Uterus (tissue), 4 donors: Measurements from ENCODE around the gene TBCD. TPM values are rescaled to one million over a fixed set of nuclear protein-coding genes. Genes with fewer than 3 reads are reported as not detected.
"Not testable (repeated sequence)": the region's sequence is repeated elsewhere in the genome, so short reads cannot be mapped to it uniquely, and the experiment has no call there.

ENCODE experiments used
- DNase-seq, 2 donors: peaks; one replicate each; pipeline ENCODE4 v3.0.0-alpha.2; 2019 to 2020
- H3K27ac ChIP-seq, 2 donors: fragments of 200-600 bp; sonication (generic); 1 replicate in 1 of 2; 2 replicates in 1 of 2; pipeline ENCODE4 v1.5.1; 2016 to 2018
- H3K27me3 ChIP-seq, 2 donors: fragments of 200-600 bp; sonication (generic); one replicate each; pipeline ENCODE4 v1.5.1; 2018 to 2019; ENCODE audit warnings: control low read depth in 1 of 2
- H3K36me3 ChIP-seq, 2 donors: fragments of 200-600 bp; sonication (generic); one replicate each; pipeline ENCODE4 v1.5.1; 2019; ENCODE audit warnings: control low read depth in 1 of 2
- H3K4me1 ChIP-seq, 2 donors: fragments of 200-600 bp; sonication (generic); one replicate each; pipeline ENCODE4 v1.5.1; 2018 to 2019; ENCODE audit warnings: control low read depth in 1 of 2
- H3K4me3 ChIP-seq, 2 donors: fragments of 200-600 bp; sonication (generic); 1 replicate in 1 of 2; 2 replicates in 1 of 2; pipeline ENCODE4 v1.5.1; 2018 to 2019; ENCODE audit warnings: mild to moderate bottlenecking in 1 of 2
- H3K9me3 ChIP-seq, 2 donors: fragments of 200-600 bp; sonication (generic); one replicate each; pipeline ENCODE4 v1.5.1; 2019; ENCODE audit warnings: control low read depth in 1 of 2
- CTCF ChIP-seq, 4 experiments: fragments of 200-600 bp in 2 of 4; fragments of 450-650 bp in 2 of 4; sonication (generic) in 2 of 4; IDR thresholded peaks; one replicate each; pipeline ENCODE4 v1.5.1; 2016 to 2019; ENCODE audit warnings: antibody characterized with exemption in 4 of 4, mild to moderate bottlenecking in 2 of 4, moderate library complexity in 1 of 4
- POLR2A ChIP-seq, 2 donors: fragments of 450-650 bp; IDR thresholded peaks; one replicate each; pipeline ENCODE4 v1.6.1; 2016; ENCODE audit warnings: antibody characterized with exemption in 2 of 2, mild to moderate bottlenecking in 1 of 2, moderate library complexity in 1 of 2
- intact Hi-C: fragments of 100-400 bp; cut with DNase I; formaldehyde crosslinking; loops from one replicate; pipeline ENCODE4 v1.15.1; 2023; ENCODE audit warnings: low total_unique reads
- total RNA-seq, 4 donors: library from RNA; depleted of rRNA in 3 of 4; stranded (reverse); fragments of >200 nt in 3 of 4; gene quantifications; one replicate each; pipeline versions ENCODE4 v1.1.0 to v1.2.4, GENCODE V29; 2014 to 2023
- donor health status: DM: yes; HTN: yes; CAD: no.

The TBCD gene
- total RNA-seq, 4 donors from 2014 or later = 35.9 to 142 (median 61.3) TPM

GRCh38 chr17:82948957-82949356, 197.1 kb downstream of the TBCD start:
- TF ChIP-seq CTCF (IDR thresholded peaks at IDR 0.05) = no peak
- no peak for TF ChIP-seq POLR2A (IDR thresholded peaks at IDR 0.05)
- Histone ChIP-seq H3K4me1 (no peaks in the 10 kb centered on the region), H3K27me3 (no peaks in the 10 kb centered on the region), H3K27ac (no peak overlapping the region), H3K9me3 (peaks cover 0 to 22% of the 10 kb centered on the region in 2 donors), H3K4me3 (no peak overlapping the region), H3K36me3 (no peaks in the 10 kb centered on the region)
- intact Hi-C loops = no loop called here
- no peak for DNase-seq

GRCh38 chr17:82949361-82949760, 197.5 kb downstream of the TBCD start:
- no peaks in the 10 kb centered on the region for H3K27me3 ChIP-seq
- H3K9me3 ChIP-seq = peaks cover 0 to 18% of the 10 kb centered on the region in 2 donors
- H3K4me3 ChIP-seq = no peak overlapping the region
- no peaks in the 10 kb centered on the region for H3K4me1 ChIP-seq
- intact Hi-C loops = no loop called here
- no peaks in the 10 kb centered on the region for H3K36me3 ChIP-seq
- DNase-seq = peak in 1 of 2 donors; percentile 10
- H3K27ac ChIP-seq = no peak overlapping the region
- TF ChIP-seq POLR2A (IDR thresholded peaks at IDR 0.05) = no peak
- no peak for TF ChIP-seq CTCF (IDR thresholded peaks at IDR 0.05)

- TF ChIP-seq CTCF (IDR thresholded peaks at IDR 0.05) = no peak
- Histone ChIP-seq H3K4me3 (no peak overlapping the region), H3K4me1 (no peaks in the 10 kb centered on the region), H3K36me3 (no peaks in the 10 kb centered on the region), H3K27me3 (no peaks in the 10 kb centered on the region), H3K9me3 (peaks cover 0 to 12% of the 10 kb centered on the region in 2 donors), H3K27ac (no peak overlapping the region)
- intact Hi-C loops = no loop called here
- DNase-seq = peak; percentile 3 to 8
Observed at GRCh38 chr17:82949984-82950383, 198.1 kb downstream of the TBCD start.

- Histone ChIP-seq H3K36me3 (no peaks in the 10 kb centered on the region), H3K4me1 (no peaks in the 10 kb centered on the region), H3K9me3 (peaks cover 0 to 9% of the 10 kb centered on the region in 2 donors), H3K27me3 (no peaks in the 10 kb centered on the region), H3K4me3 (no peak overlapping the region), H3K27ac (no peak overlapping the region)
- DNase-seq = peak in 1 of 2 donors; percentile 9
- intact Hi-C loops = no loop called here
- no peak for TF ChIP-seq CTCF (IDR thresholded peaks at IDR 0.05)
- TF ChIP-seq POLR2A (IDR thresholded peaks at IDR 0.05) = no peak
Observed at GRCh38 chr17:82950525-82951102, 198.7 kb downstream of the TBCD start.

GRCh38 chr17:82952019-82952418, 200.2 kb downstream of the TBCD start:
- no peak for DNase-seq
- Histone ChIP-seq H3K27ac (no peak overlapping the region), H3K4me1 (no peaks in the 10 kb centered on the region), H3K4me3 (no peak overlapping the region), H3K36me3 (no peaks in the 10 kb centered on the region), H3K9me3 (peaks cover 0 to 4% of the 10 kb centered on the region in 2 donors), H3K27me3 (no peaks in the 10 kb centered on the region)
- intact Hi-C loops = no loop called here
- TF ChIP-seq POLR2A (IDR thresholded peaks at IDR 0.05) (no peak), CTCF (IDR thresholded peaks at IDR 0.05) (no peak)

- H3K9me3 ChIP-seq, H3K27me3 ChIP-seq, H3K36me3 ChIP-seq, H3K27ac ChIP-seq, intact Hi-C loops, H3K4me3 ChIP-seq, DNase-seq, H3K4me1 ChIP-seq: not testable (repeated sequence)
Observed at GRCh38 chr17:82955106-82955505, 203.2 kb downstream of the TBCD start.

GRCh38 chr17:82955627-82956026, 203.8 kb downstream of the TBCD start:
- intact Hi-C loops, H3K36me3 ChIP-seq, H3K9me3 ChIP-seq, H3K27ac ChIP-seq, H3K27me3 ChIP-seq, H3K4me3 ChIP-seq, H3K4me1 ChIP-seq, DNase-seq: not testable (repeated sequence)
